GM23338 (cell line): ENCODE results near the gene ALDH18A1. TPM values are rescaled to one million over a fixed set of nuclear protein-coding genes. Genes with fewer than 3 reads are reported as not detected.

ENCODE experiments used
- ATAC-seq: fragments of 200-7000 bp; cut with Tn5 transposase; 3 replicates; pipeline ENCODE4 v1.9.1; 2020
- DNase-seq: peaks from one replicate; pipeline ENCODE4 v3.0.0-alpha.2; 2015; ENCODE audit warnings: low spot score
- H2AFZ ChIP-seq: fragments of 200-600 bp; sonication (generic); 2 replicates; pipeline ENCODE4 v1.8.0; 2016; ENCODE audit warnings: antibody characterized with exemption, mild to moderate bottlenecking, moderate library complexity
- H3F3A ChIP-seq: fragments of 200-600 bp; sonication (generic); replicated peaks from 2 replicates; pipeline ENCODE4 v1.8.0; 2017; ENCODE audit warnings: antibody characterized with exemption, mixed run types, low read depth
- H3K27ac ChIP-seq: fragments of 200-600 bp; sonication (generic); 2 replicates; pipeline ENCODE4 v1.6.1; 2016; ENCODE audit warnings: low read depth
- H3K27me3 ChIP-seq: fragments of 200-600 bp; sonication (generic); 2 replicates; pipeline ENCODE4 v1.8.0; 2016; ENCODE audit warnings: mild to moderate bottlenecking, mixed run types, moderate library complexity; ENCODE audit not compliant: insufficient read depth
- H3K36me3 ChIP-seq: fragments of 200-600 bp; sonication (generic); 2 replicates; pipeline ENCODE4 v1.8.0; 2016; ENCODE audit warnings: mild to moderate bottlenecking; ENCODE audit not compliant: insufficient read depth
- H3K4me1 ChIP-seq: fragments of 200-600 bp; sonication (generic); 2 replicates; pipeline ENCODE4 v1.8.0; 2016; ENCODE audit warnings: mild to moderate bottlenecking, moderate library complexity; ENCODE audit not compliant: insufficient read depth
- H3K4me2 ChIP-seq: fragments of 200-600 bp; sonication (generic); 2 replicates; pipeline ENCODE4 v1.7.1; 2017; ENCODE audit warnings: mixed run types
- H3K4me3 ChIP-seq: fragments of 200-600 bp; sonication (generic); 2 replicates; pipeline ENCODE4 v1.6.1; 2016; ENCODE audit warnings: mixed run types
- H3K79me2 ChIP-seq: fragments of 200-600 bp; sonication (generic); replicated peaks from 2 replicates; pipeline ENCODE4 v1.8.0; 2017; ENCODE audit warnings: mild to moderate bottlenecking; ENCODE audit not compliant: insufficient read depth
- H3K9me2 ChIP-seq: fragments of 200-600 bp; sonication (generic); 2 replicates; pipeline ENCODE4 v1.8.0; 2017; ENCODE audit not compliant: insufficient read depth
- H4K20me1 ChIP-seq: fragments of 200-600 bp; sonication (generic); replicated peaks from 2 replicates; pipeline ENCODE4 v1.8.0; 2017; ENCODE audit warnings: mild to moderate bottlenecking; ENCODE audit not compliant: insufficient read depth
- H3K27ac Mint-ChIP-seq: 2 replicates; pipeline ENCODE4 v1.8.0; 2020; ENCODE audit warnings: inconsistent platforms, mild to moderate bottlenecking, moderate library complexity, mixed read lengths
- H3K27me3 Mint-ChIP-seq: 3 replicates; pipeline ENCODE4 v1.8.0; 2022; ENCODE audit warnings: low read depth, mild to moderate bottlenecking, moderate library complexity, mixed read lengths, inconsistent platforms; ENCODE audit not compliant: insufficient read depth, poor library complexity
- H3K36me3 Mint-ChIP-seq: 3 replicates; pipeline ENCODE4 v1.8.0; 2021; ENCODE audit warnings: low read depth, mild to moderate bottlenecking, inconsistent platforms, moderate library complexity, mixed read lengths
- H3K4me1 Mint-ChIP-seq: 3 replicates; pipeline ENCODE4 v1.8.0; 2020; ENCODE audit warnings: mild to moderate bottlenecking, inconsistent platforms, mixed read lengths
- H3K4me3 Mint-ChIP-seq: 3 replicates; pipeline ENCODE4 v1.8.0; 2021; ENCODE audit warnings: moderate library complexity, mild to moderate bottlenecking, inconsistent platforms, mixed read lengths
- H3K9me3 Mint-ChIP-seq: 3 replicates; pipeline ENCODE4 v1.8.0; 2020; ENCODE audit warnings: moderate library complexity, mild to moderate bottlenecking, inconsistent platforms, mixed read lengths
- ETS1 ChIP-seq: IDR thresholded peaks from 2 replicates; pipeline ENCODE4 v1.6.1; 2016; ENCODE audit warnings: antibody characterized with exemption
- EZH2 ChIP-seq: fragments of 200-600 bp; sonication (generic); IDR thresholded peaks from one replicate; pipeline ENCODE4 v1.8.0; 2017; ENCODE audit warnings: antibody characterized with exemption, mild to moderate bottlenecking, low read depth; ENCODE audit not compliant: unreplicated experiment
- JUNB ChIP-seq: IDR thresholded peaks from one replicate; pipeline ENCODE4 v1.6.1; 2016; ENCODE audit warnings: antibody characterized with exemption; ENCODE audit not compliant: unreplicated experiment
- ZNF331 ChIP-seq: fragments of 250-450 bp; sonication (Bioruptor Pico); IDR thresholded peaks from 2 replicates; pipeline ENCODE4 v1.5.0; 2020; ENCODE audit warnings: low read depth, mild to moderate bottlenecking, moderate library complexity
- ZNF462 ChIP-seq: fragments of 250-450 bp; sonication (Bioruptor Pico); IDR thresholded peaks from 2 replicates; pipeline ENCODE4 v1.5.0; 2020; ENCODE audit warnings: mild to moderate bottlenecking, moderate library complexity
- polyA plus RNA-seq: library from polyadenylated mRNA; unstranded; fragments of >200 nt; fragmentation: Nextera tagmentation; extraction: Ambion mirVana; gene quantifications from 2 replicates; pipeline ENCODE4 v1.2.1, GENCODE V29; 2016
- total RNA-seq: library from RNA; depleted of rRNA; stranded (reverse); fragments of >200 nt; shearing (Covaris generic); gene quantifications from 2 replicates; pipeline ENCODE4 v1.2.3, GENCODE V29; 2014

The ALDH18A1 gene
- total and polyA plus RNA-seq, 2 experiments from 2014 or later = 35.1 to 117 TPM

- no peak for TF ChIP-seq ZNF462
Measured at GRCh38 chr10:95579835-95580535, 76.5 kb downstream of the ALDH18A1 start (continued).

- DNase-seq (no peak), ATAC-seq (no peak)
- Mint-ChIP-seq H3K27me3 (peaks cover 1% of the 10 kb centered on the region), H3K9me3 (no peaks in the 10 kb centered on the region), H3K36me3 (no peaks in the 10 kb centered on the region), H3K4me1 (no peaks in the 10 kb centered on the region), H3K27ac (no peak overlapping the region), H3K4me3 (no peak overlapping the region)
- Histone ChIP-seq H3K79me2 (no peaks in the 10 kb centered on the region), H3K27me3 (no peaks in the 10 kb centered on the region), H3K9me2 (no peaks in the 10 kb centered on the region), H3K4me3 (no peak overlapping the region), H3K27ac (no peak overlapping the region), H4K20me1 (no peaks in the 10 kb centered on the region), H3K36me3 (no peaks in the 10 kb centered on the region), H2AFZ (0 out of 2 replicates have a peak overlapping the region, but pooled peaks have one; percentile 56), H3K4me1 (no peaks in the 10 kb centered on the region), H3F3A (no peaks in the 10 kb centered on the region), H3K4me2 (no peak overlapping the region)
- TF ChIP-seq ETS1 (no peak), ZNF331 (CRISPR knock-in tag) (no peak), JUNB (no peak), EZH2 (no peak), ZNF462 (no peak)
Measured at GRCh38 chr10:95579292-95579691, 77.2 kb downstream of the ALDH18A1 start.
